Adrenal gland (tissue), 19 donors: ENCODE results near the gene S100A2. TPM values are rescaled to one million over a fixed set of nuclear protein-coding genes. Genes with fewer than 3 reads are reported as not detected.

ENCODE experiments used
- DNase-seq, 7 donors: peaks; one replicate each; pipeline ENCODE4 v3.0.0-alpha.2; 2019 to 2020
- H3K27ac ChIP-seq, 5 donors: fragments of 200-600 bp; sonication (generic) in 4 of 5; 1 replicate in 3 of 5; 2 replicates in 2 of 5; pipeline versions ENCODE4 v1.5.1 to v1.8.0; 2016 to 2020; ENCODE audit warnings: mild to moderate bottlenecking in 1 of 5
- H3K27me3 ChIP-seq: fragments of 200-600 bp; 2 replicates; pipeline ENCODE4 v1.8.0; 2021
- H3K36me3 ChIP-seq, 2 donors: fragments of 200-600 bp; replicated peaks in 1 of 2; 1 replicate in 1 of 2; 2 replicates in 1 of 2; pipeline versions ENCODE4 v1.5.1 to v1.8.0; 2018 to 2022
- H3K4me1 ChIP-seq, 2 donors: fragments of 200-600 bp; replicated peaks in 1 of 2; 1 replicate in 1 of 2; 2 replicates in 1 of 2; pipeline versions ENCODE4 v1.5.1 to v1.8.0; 2018 to 2021
- H3K4me3 ChIP-seq, 4 donors: fragments of 200-600 bp; sonication (generic) in 3 of 4; one replicate each; pipeline ENCODE4 v1.5.1; 2016 to 2018
- H3K9me3 ChIP-seq, 3 donors: fragments of 200-600 bp; sonication (generic) in 1 of 3; replicated peaks in 1 of 3; 1 replicate in 2 of 3; 2 replicates in 1 of 3; pipeline versions ENCODE4 v1.5.1 to v1.8.0; 2016 to 2021
- POLR2A ChIP-seq, 2 donors: fragments of 450-650 bp; IDR thresholded peaks; one replicate each; pipeline ENCODE4 v1.6.1; 2017; ENCODE audit warnings: antibody characterized with exemption in 2 of 2, mild to moderate bottlenecking in 2 of 2, moderate library complexity in 1 of 2
- WGBS, 4 donors: extraction: QIAGEN DNeasy Blood & Tissue Kit in 2 of 4; methylation state at CpG; one replicate each; pipeline versions ENCODE4 v1.1.5 to v1.1.7; 2013 to 2017; 5-methylcytosine and 5-hydroxymethylcytosine counted together
- intact Hi-C, 2 donors: fragments of 100-400 bp; cut with DNase I; formaldehyde crosslinking; loops; one replicate each; pipeline versions ENCODE4 v1.14.1 to v1.15.0; 2022 to 2023
- long read RNA-seq, 10 donors: library from polyadenylated mRNA in 3 of 10; unstranded in 2 of 10; stranded (forward) in 1 of 10; transcript quantifications; one replicate each; pipeline ENCODE4 v2.0.0 and lab custom pipeline, GENCODE V29; 2021 to 2026
- polyA plus RNA-seq, 3 donors: library from polyadenylated mRNA; stranded (reverse); fragments of 200-250 nt in 2 of 3; fragments of 350-450 nt in 1 of 3; fragmentation: Illumina TruSeq in 1 of 3; extraction: RNeasy Lipid Tissue Mini Kit (QIAGEN cat#74804) in 1 of 3; gene quantifications; one replicate each; pipeline ENCODE4 v1.2.3, GENCODE V29; 2013 to 2014
- total RNA-seq, 9 donors: library from RNA; depleted of rRNA in 4 of 9; stranded (reverse); fragments of >200 nt in 4 of 9; fragments of 120-200 nt in 1 of 9; fragmentation: NEBNext Ultra II Directional in 1 of 9; extraction: Animal tissue kit (Norgen Biotek cat#: 25700) in 1 of 9; gene quantifications; one replicate each; pipeline versions ENCODE4 v1.1.0 to v1.2.4, GENCODE V29; 2013 to 2023
- TF ChIP-seq, protein P1 (sequence below), 6 experiments: fragments of 450-650 bp in 4 of 6; fragments of 200-600 bp in 2 of 6; sonication (generic) in 1 of 6; IDR thresholded peaks; 1 replicate in 5 of 6; 2 replicates in 1 of 6; pipeline versions ENCODE4 v1.5.1 to v1.8.0; 2016 to 2021; ENCODE audit warnings: antibody characterized with exemption in 6 of 6, mild to moderate bottlenecking in 2 of 6, moderate library complexity in 1 of 6
- donor health status: healthy with polysubstance abuse.
- donor health status: Bipolar disorder and iron deficiency.
- donor health status: DM: yes; HTN: yes; CAD: no.
- donor health status: DM: no; HTN: no; CAD: no.
- donor health status: DM: no; HTN: no; CAD: no.
- donor health status: DM: yes; HTN: yes; CAD: no.

S100A2 gene
- total RNA-seq (10 to 100 TPM in 1 of 9 donors, 1 to 10 TPM in 5, under 1 TPM in 2, not detected in 1; 0.31 to 44.1 (median 1.2) TPM), polyA plus RNA-seq (1 to 10 TPM in 2 of 3 donors, under 1 TPM in 1; 0.48 to 4.2 (median 3.8) TPM)
- long read RNA-seq, donor 1: 0 reads
- long read RNA-seq, donor 2, partial matches to known transcripts: 0 of 2 reads
- long read RNA-seq, donor 2, other reads (novel, unspliced or antisense): 0 of 2 reads
- long read RNA-seq, donor 3: 0 reads
- long read RNA-seq, donor 4: 0 reads
- long read RNA-seq, donor 5, partial matches to known transcripts: 0 of 1 reads
- long read RNA-seq, donor 5, other reads (novel, unspliced or antisense): 0 of 1 reads
- long read RNA-seq, donor 6, partial matches to known transcripts: 0 of 1 reads
- long read RNA-seq, donor 6, other reads (novel, unspliced or antisense): 1 of 1 reads
- long read RNA-seq, donor 7: 0 reads
- long read RNA-seq, donor 8: 0 reads
- long read RNA-seq, donor 9, partial matches to known transcripts: 0 of 1 reads
- long read RNA-seq, donor 9, other reads (novel, unspliced or antisense): 0 of 1 reads
- long read RNA-seq, donor 10: 0 reads

DNA sequence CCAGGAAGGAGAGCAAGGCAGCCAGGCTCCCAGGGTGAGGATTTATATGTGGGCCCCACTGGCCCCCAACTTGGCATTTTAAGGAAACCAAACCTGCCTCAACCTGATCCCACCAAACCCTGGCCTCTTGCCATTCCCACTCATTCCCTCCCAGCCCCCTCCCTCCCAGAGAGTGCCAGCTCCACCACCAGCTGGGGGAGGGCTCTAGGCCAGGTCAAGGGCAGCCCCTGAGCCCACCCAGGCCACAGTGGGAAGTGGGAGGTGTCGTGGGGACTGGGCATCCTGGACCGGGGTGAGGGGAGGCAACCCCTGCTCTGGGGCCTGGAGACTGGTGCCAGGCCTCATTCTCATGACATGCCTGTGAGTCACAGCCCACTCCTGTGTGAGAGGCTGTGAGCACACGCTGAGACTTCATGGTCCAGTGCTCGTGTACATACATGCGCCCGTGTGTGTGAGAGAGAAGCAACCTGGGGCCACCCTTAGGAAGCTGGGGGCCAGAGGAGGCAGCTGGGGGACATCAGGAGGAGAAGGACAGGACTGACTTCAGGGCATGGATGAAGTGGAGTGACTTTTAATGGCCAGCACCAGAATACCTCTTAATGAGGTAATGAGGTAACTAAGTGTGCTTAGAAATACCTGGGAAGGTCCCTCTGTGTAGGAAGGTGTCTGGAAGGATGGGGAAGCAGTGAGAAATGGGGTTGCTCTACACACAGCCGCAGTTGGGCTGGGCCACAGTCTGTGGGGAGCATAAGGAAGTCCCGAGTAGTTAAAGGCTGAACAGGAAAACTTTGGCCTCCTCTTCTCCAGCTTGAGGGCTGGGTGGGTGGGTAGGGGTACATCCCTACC is at the start of gene S100A2:
TSS of gene S100A2 (minus strand) at position 316 of the 846 bp plus-strand sequence. CDS start 1,967 bp downstream, outside the sequence.
- 33 to 63% (median 37%) methylated on average over 4 to 8 of the region's 8 CpGs for WGBS, 4 donors
- Histone ChIP-seq H3K27ac (peak within 1 kb of the TSS; percentile 23 to 96 (median 90)), H3K4me1 (peaks cover 26 to 34% of the 10 kb centered on the region in 2 donors), H3K27me3 (no peaks in the 10 kb centered on the region), H3K9me3 (no peaks in the 10 kb centered on the region), H3K4me3 (no peak within 1 kb of the TSS), H3K36me3 (no peaks in the 10 kb centered on the region)
- intact Hi-C loops: loop anchor here (2.0 to 5.0 kb wide), 3 partner anchors 33 to 53 kb away; no protein-coding TSS in a partner anchor
- DNase-seq: peak; percentile 66 to 84 (median 79)
- TF ChIP-seq, protein P1, sequence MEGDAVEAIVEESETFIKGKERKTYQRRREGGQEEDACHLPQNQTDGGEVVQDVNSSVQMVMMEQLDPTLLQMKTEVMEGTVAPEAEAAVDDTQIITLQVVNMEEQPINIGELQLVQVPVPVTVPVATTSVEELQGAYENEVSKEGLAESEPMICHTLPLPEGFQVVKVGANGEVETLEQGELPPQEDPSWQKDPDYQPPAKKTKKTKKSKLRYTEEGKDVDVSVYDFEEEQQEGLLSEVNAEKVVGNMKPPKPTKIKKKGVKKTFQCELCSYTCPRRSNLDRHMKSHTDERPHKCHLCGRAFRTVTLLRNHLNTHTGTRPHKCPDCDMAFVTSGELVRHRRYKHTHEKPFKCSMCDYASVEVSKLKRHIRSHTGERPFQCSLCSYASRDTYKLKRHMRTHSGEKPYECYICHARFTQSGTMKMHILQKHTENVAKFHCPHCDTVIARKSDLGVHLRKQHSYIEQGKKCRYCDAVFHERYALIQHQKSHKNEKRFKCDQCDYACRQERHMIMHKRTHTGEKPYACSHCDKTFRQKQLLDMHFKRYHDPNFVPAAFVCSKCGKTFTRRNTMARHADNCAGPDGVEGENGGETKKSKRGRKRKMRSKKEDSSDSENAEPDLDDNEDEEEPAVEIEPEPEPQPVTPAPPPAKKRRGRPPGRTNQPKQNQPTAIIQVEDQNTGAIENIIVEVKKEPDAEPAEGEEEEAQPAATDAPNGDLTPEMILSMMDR (IDR thresholded peaks at IDR 0.05): no peak
- TF ChIP-seq POLR2A (IDR thresholded peaks at IDR 0.05): peak in 1 of 2 donors; percentile 33

DNA sequence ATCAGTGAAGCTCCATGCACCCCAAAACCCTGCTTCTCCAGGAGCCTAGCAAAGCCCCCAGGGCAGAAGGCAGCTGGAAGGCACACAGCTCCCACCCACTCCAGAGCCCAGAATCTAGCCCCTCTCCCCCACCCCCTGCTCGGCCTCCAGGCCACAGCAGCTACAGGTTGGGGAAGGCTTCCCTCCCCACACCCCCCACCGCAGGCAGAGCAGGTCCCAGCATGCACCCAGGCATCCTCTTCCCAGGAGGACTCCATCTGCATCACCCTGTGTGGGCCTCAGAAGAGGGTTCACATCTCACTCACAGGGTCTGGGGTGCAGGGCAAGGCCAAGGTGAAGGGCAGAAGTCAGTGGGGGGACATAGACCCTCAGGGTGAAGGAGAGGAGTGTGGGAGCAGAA is 49.8 kb upstream of the S100A2 start:
- intact Hi-C loops: loop anchor here in 1 of 2 donors (5.0 kb wide), 1 partner anchor 43 kb away; no protein-coding TSS in a partner anchor
- no peaks in the 10 kb centered on the region for H3K9me3 ChIP-seq
- 86 to 100% (median 93%) methylated on average over 1 to 2 of the region's 2 CpGs; no CpG with 5 or more reads in 1 of the 4 donors for WGBS, 4 donors
- peaks cover 0 to 11% of the 10 kb centered on the region in 2 donors for H3K4me1 ChIP-seq
- H3K36me3 ChIP-seq: peaks cover 0 to 4% of the 10 kb centered on the region in 2 donors
- TF ChIP-seq, protein P1 (IDR thresholded peaks at IDR 0.05): no peak
- TF ChIP-seq POLR2A (IDR thresholded peaks at IDR 0.05): no peak
- DNase-seq: no peak
- no peaks in the 10 kb centered on the region for H3K27me3 ChIP-seq
- H3K4me3 ChIP-seq: no peak overlapping the region
- H3K27ac ChIP-seq: no peak overlapping the region

DNA sequence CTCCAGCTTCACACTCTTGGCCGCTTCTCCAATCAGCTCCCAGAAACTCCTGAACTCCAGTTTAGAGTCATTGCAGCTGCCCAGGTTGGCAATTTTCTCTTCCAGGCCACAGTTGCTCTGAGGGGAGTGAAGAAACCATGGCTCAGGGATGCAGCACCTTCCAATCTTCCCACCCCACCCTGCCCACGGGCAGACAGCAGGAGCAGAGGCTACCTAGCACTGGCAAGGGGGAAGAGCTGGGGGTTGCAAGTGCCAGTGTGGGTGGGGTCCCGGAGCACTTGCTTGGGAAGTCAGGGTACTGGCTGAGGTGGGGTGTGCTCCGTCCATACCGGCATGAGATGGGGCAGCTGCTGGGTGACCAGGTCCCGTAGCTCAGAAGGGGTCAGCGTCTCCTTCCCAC is 49.3 kb upstream of the S100A2 start:
- H3K36me3 ChIP-seq: peaks cover 0 to 4% of the 10 kb centered on the region in 2 donors
- 94 to 100% (median 96%) methylated on average over 1 to 7 of the region's 7 CpGs for WGBS, 4 donors
- H3K4me1 ChIP-seq: peaks cover 0 to 16% of the 10 kb centered on the region in 2 donors
- no peak overlapping the region for H3K4me3 ChIP-seq
- TF ChIP-seq POLR2A (IDR thresholded peaks at IDR 0.05): no peak
- TF ChIP-seq, protein P1 (IDR thresholded peaks at IDR 0.05): no peak
- intact Hi-C loops: loop anchor here in 1 of 2 donors (5.0 kb wide), 1 partner anchor 43 kb away; no protein-coding TSS in a partner anchor
- no peaks in the 10 kb centered on the region for H3K9me3 ChIP-seq
- no peak for DNase-seq
- H3K27ac ChIP-seq: no peak overlapping the region
- H3K27me3 ChIP-seq: no peaks in the 10 kb centered on the region
